Suprapubic skin (tissue), 3 donors: ENCODE results near the gene KIF4A.

Experiments
- CTCF ChIP-seq, 2 donors: fragments of 200-600 bp in 1 of 2; fragments of 450-650 bp in 1 of 2; sonication (generic) in 1 of 2; IDR thresholded peaks; one replicate each; pipeline ENCODE4 v1.5.1; 2016 to 2019; ENCODE audit warnings: antibody characterized with exemption in 2 of 2, mild to moderate bottlenecking in 1 of 2, moderate library complexity in 1 of 2
- POLR2A ChIP-seq, 2 donors: fragments of 450-650 bp; IDR thresholded peaks; one replicate each; pipeline ENCODE4 v1.6.1; 2017; ENCODE audit warnings: antibody characterized with exemption in 2 of 2, mild to moderate bottlenecking in 2 of 2, moderate library complexity in 2 of 2

GRCh38 chrX:70254909-70255308 is 35.0 kb upstream of the KIF4A start:
- TF ChIP-seq CTCF (IDR thresholded peaks at IDR 0.05) (no peak), POLR2A (IDR thresholded peaks at IDR 0.05) (no peak)
